Measurements from ENCODE around the gene ELAVL3. TPM values are rescaled to one million over a fixed set of nuclear protein-coding genes. Genes with fewer than 3 reads are reported as not detected.
"Not testable (repeated sequence)": the region's sequence is repeated elsewhere in the genome, so short reads cannot be mapped to it uniquely, and the experiment has no call there.

Gene ELAVL3
- total RNA-seq, 1 donor from 2014 or later, result not detected

- no peak for DNase-seq (ENCODE audit: low read depth in 2 of 2)
Observed at GRCh38 chr19:11408591-11408990, 72.3 kb downstream of the ELAVL3 start.

GRCh38 chr19:11406703-11407236 is 74.1 kb downstream of the ELAVL3 start:
- not testable (repeated sequence) for DNase-seq (ENCODE audit: low read depth in 2 of 2)

DNA sequence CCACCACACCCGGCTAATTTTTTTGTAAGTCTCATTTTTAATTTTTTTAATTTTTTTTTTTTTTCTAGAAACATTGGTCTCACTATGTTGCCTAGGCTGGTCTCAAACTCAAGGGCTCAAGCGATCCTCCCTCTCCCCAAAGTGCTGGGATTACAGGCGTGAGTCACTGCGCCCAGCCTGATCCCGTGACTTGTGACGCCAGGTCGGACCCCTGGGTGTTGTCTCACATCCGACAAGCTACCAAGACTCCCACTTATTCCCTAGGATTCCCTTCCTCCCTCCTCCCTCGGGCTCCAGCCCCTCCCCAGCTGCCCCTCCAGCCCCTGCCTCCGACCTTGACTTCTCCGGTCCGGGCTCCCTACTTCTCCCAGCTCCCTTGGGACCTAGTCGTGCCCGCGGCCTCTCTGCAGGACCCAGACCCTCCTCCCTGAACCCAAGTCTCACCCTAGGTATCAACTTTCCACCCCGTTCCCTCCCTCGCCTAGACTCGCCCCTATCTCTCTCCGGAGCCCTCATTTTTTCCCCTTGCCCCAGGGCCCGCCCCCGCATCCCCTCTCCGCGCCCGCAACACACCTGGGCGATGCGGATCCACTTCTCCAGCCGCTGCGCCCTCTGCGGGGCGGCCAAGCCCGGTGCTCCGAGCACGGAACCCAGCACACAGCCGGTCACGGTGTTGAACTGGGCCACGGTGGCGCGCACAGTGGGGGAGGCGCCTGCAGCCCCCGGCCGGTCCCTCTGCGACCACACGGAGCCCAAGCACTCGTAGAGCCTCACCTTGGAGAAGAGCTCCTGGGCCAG is 74.8 kb downstream of the ELAVL3 start:
- peak in 1 of 2 donors; percentile 26 for DNase-seq (ENCODE audit: low read depth in 2 of 2)

GRCh38 chr19:11404588-11405222 is 76.1 kb downstream of the ELAVL3 start:
- DNase-seq (ENCODE audit: low read depth in 2 of 2), result peak in 1 of 2 donors; percentile 33

DNA sequence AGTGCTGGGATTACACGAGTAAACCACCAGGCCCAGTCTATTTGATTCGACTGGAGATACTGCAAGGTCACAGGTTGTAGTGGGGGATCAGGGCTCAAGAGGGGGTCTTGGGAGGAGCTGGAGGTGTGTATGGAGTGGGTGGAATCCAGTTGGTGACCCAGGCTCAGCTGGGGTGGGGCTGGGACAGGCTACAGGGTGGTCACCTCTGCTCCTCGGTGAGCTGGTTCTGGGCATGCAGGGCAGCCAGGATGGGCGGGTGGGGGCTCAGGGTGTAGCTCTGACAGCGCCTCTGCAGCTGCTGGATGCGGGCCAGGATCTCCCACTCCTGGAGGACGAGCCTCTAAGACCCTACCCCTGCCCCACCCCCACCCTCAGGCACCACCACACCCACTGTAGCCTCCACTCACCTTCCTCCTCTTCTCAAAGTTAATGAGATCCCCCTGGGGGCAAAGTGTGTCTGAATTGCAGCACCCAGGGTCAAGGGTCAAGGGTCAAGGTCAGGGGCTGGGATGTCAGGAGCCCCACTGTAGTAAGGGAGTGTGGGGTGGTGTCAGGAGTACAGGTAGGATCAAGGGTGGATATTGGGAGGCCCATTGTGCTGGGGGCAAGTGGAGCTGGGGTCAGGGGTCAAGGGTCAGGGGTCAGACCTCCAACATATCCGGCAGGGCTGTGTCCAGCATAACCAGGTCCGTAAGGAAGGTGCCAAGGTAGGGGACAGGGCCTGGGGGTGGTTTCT is 78.9 kb downstream of the ELAVL3 start:
- DNase-seq (ENCODE audit: low read depth in 2 of 2), result no peak

Other genes starting within 250 kb of the ELAVL3 start
- gene ANGPTL8, start 241.4 kb downstream of the ELAVL3 start, total RNA-seq, result not detected in 2 replicates
- gene DOCK6, start 218.5 kb downstream of the ELAVL3 start, total RNA-seq, result 46.0 and 46.4 TPM in 2 replicates
- not detected in 2 replicates for gene TSPAN16, start 184.9 kb downstream of the ELAVL3 start, total RNA-seq
- gene RAB3D, start 141.4 kb downstream of the ELAVL3 start, total RNA-seq, result 29.0 and 31.5 TPM in 2 replicates
- 83.7 and 105 TPM in 2 replicates for gene TMEM205, start 134.8 kb downstream of the ELAVL3 start, total RNA-seq
- 3.9 and 6.2 TPM in 2 replicates for gene CCDC159, start 134.5 kb downstream of the ELAVL3 start, total RNA-seq
- gene PLPPR2, start 125.6 kb downstream of the ELAVL3 start, total RNA-seq, result 6.5 and 6.9 TPM in 2 replicates
- gene SWSAP1, start 106.4 kb downstream of the ELAVL3 start, total RNA-seq, result 0.65 and 1.2 TPM in 2 replicates
- gene EPOR, start 96.7 kb downstream of the ELAVL3 start, total RNA-seq, result 5.0 and 5.8 TPM in 2 replicates
- 0.22 and 1.8 TPM in 2 replicates for gene RGL3, start 61.7 kb downstream of the ELAVL3 start, total RNA-seq
- under 0.01 TPM in 1 of 2 replicates, not detected in the other for gene ODAD3, start 45.9 kb downstream of the ELAVL3 start, total RNA-seq
- 103 and 132 TPM in 2 replicates for gene PRKCSH, start 45.4 kb downstream of the ELAVL3 start, total RNA-seq
- gene ZNF653, start 24.8 kb upstream of the ELAVL3 start, total RNA-seq, result 5.2 and 7.5 TPM in 2 replicates
- 21.4 and 23.8 TPM in 2 replicates for gene ECSIT, start 48.1 kb upstream of the ELAVL3 start, total RNA-seq
- gene CNN1, start 57.8 kb upstream of the ELAVL3 start, total RNA-seq, result 0.20 and 0.22 TPM in 2 replicates
- gene ELOF1, start 78.2 kb upstream of the ELAVL3 start, total RNA-seq, result 19.2 and 27.2 TPM in 2 replicates
- gene ACP5, start 96.6 kb upstream of the ELAVL3 start, total RNA-seq, result under 0.01 and 0.60 TPM in 2 replicates
- 16.8 and 24.0 TPM in 2 replicates for gene ZNF627, start 116.4 kb upstream of the ELAVL3 start, total RNA-seq